HG02943 (cell line): ENCODE results near the gene ROPN1B.
"Not testable (repeated sequence)": the region's sequence is repeated elsewhere in the genome, so short reads cannot be mapped to it uniquely, and the experiment has no call there.

ENCODE experiments used
- ATAC-seq: cut with Tn5 transposase; IDR thresholded peaks from one replicate; pipeline ENCODE4 v1.9.1; 2021; ENCODE audit warnings: mild to moderate bottlenecking, low read depth, moderate library complexity; ENCODE audit not compliant: unreplicated experiment

The ROPN1B gene

GRCh38 chr3:125957674-125958510 lies 11.1 kb upstream of the ROPN1B start:
- ATAC-seq, result no peak

GRCh38 chr3:125958511-125959316 lies 10.3 kb upstream of the ROPN1B start:
- ATAC-seq, result no peak

GRCh38 chr3:125959317-125960065 lies 9.5 kb upstream of the ROPN1B start:
- ATAC-seq, result no peak

- ATAC-seq, result no peak
These were observed 8.9 kb upstream of the ROPN1B start for GRCh38 chr3:125960066-125960424.

GRCh38 chr3:125960456-125961288 lies 8.3 kb upstream of the ROPN1B start:
- ATAC-seq, result no peak

- no peak for ATAC-seq
These were observed 7.7 kb upstream of the ROPN1B start for GRCh38 chr3:125961289-125961589.

- not testable (repeated sequence) for ATAC-seq
These were observed 5.1 kb upstream of the ROPN1B start for GRCh38 chr3:125963834-125964233.

GRCh38 chr3:125965505-125965904 lies 3.5 kb upstream of the ROPN1B start:
- ATAC-seq, result no peak

GRCh38 chr3:125967156-125967555 lies 1.8 kb upstream of the ROPN1B start:
- ATAC-seq, result no peak

- not testable (repeated sequence) for ATAC-seq
These were observed 857 bp upstream of the ROPN1B start for GRCh38 chr3:125968121-125968520.

GRCh38 chr3:125971997-125972944 lies 3.3 kb downstream of the ROPN1B start:
- ATAC-seq, result not testable (repeated sequence)

- ATAC-seq, result not testable (repeated sequence)
These were observed 6.4 kb downstream of the ROPN1B start for GRCh38 chr3:125975245-125976002.

- not testable (repeated sequence) for ATAC-seq
These were observed 7.0 kb downstream of the ROPN1B start for GRCh38 chr3:125976003-125976390.

GRCh38 chr3:125977104-125977503 lies 8.1 kb downstream of the ROPN1B start:
- not testable (repeated sequence) for ATAC-seq

- ATAC-seq, result not testable (repeated sequence)
These were observed 16.0 kb downstream of the ROPN1B start for GRCh38 chr3:125984951-125985350.

GRCh38 chr3:125990253-125990970 lies 21.4 kb downstream of the ROPN1B start:
- peak; percentile 97 for ATAC-seq

- ATAC-seq, result not testable (repeated sequence)
These were observed 27.8 kb downstream of the ROPN1B start for GRCh38 chr3:125996751-125997150.

- ATAC-seq, result no peak
These were observed 33.2 kb downstream of the ROPN1B start for GRCh38 chr3:126002189-126002588.
